Keratinocyte (primary cell): ENCODE results near the gene CRYGC. TPM values are rescaled to one million over a fixed set of nuclear protein-coding genes. Genes with fewer than 3 reads are reported as not detected.

Source experiments
- DNase-seq: peaks from one replicate; pipeline ENCODE4 v3.0.0-alpha.2; 2011; ENCODE audit warnings: low read depth, missing footprints, low spot score
- FAIRE-seq: peaks from 2 replicates; lab custom pipeline; 2011; peaks lifted over from hg19 to GRCh38; lab: Jason Lieb, UNC
- H2AFZ ChIP-seq: 2 replicates; pipeline ENCODE4 v1.6.0; 2012; ENCODE audit warnings: low read length, control low read depth, inconsistent platforms; ENCODE audit not compliant: control insufficient read depth
- H3K27ac ChIP-seq: 2 replicates; pipeline ENCODE4 v1.5.1; 2011; ENCODE audit warnings: low read length; ENCODE audit not compliant: control insufficient read depth, insufficient read depth
- H3K27me3 ChIP-seq: 3 replicates; pipeline ENCODE4 v1.6.0; 2011; ENCODE audit warnings: low read length; ENCODE audit not compliant: control insufficient read depth, insufficient read depth; ENCODE audit errors: extremely low read depth
- H3K36me3 ChIP-seq, 2 experiments: 2 replicates in 1 of 2; 3 replicates in 1 of 2; pipeline ENCODE4 v1.5.1; 2011; ENCODE audit warnings: low read length in 2 of 2, mild to moderate bottlenecking in 1 of 2; ENCODE audit not compliant: control insufficient read depth in 2 of 2, insufficient read depth in 2 of 2; ENCODE audit errors: extremely low read depth in 1 of 2
- H3K4me1 ChIP-seq: 3 replicates; pipeline ENCODE4 v1.5.1; 2011; ENCODE audit warnings: low read length; ENCODE audit not compliant: control insufficient read depth, insufficient read depth; ENCODE audit errors: extremely low read depth
- H3K4me2 ChIP-seq: 3 replicates; pipeline ENCODE4 v1.6.0; 2011; ENCODE audit warnings: low read depth, low read length; ENCODE audit not compliant: control insufficient read depth, insufficient read depth; ENCODE audit errors: extremely low read depth
- H3K4me3 ChIP-seq, 3 experiments: fragments of 200-600 bp in 1 of 3; sonication (generic) in 1 of 3; 2 replicates in 2 of 3; 3 replicates in 1 of 3; pipeline ENCODE4 v1.5.1; 2011 to 2016; ENCODE audit warnings: low read length in 3 of 3, mild to moderate bottlenecking in 3 of 3, control low read depth in 2 of 3, inconsistent platforms in 1 of 3, low read depth in 1 of 3, mixed read lengths in 1 of 3, mixed run types in 1 of 3, moderate library complexity in 1 of 3; ENCODE audit not compliant: control insufficient read depth in 2 of 3, insufficient read depth in 2 of 3; ENCODE audit errors: extremely low read depth in 1 of 3
- H3K79me2 ChIP-seq: 2 replicates; pipeline ENCODE4 v1.6.0; 2012; ENCODE audit warnings: low read length; ENCODE audit not compliant: control insufficient read depth, insufficient read depth
- H3K9ac ChIP-seq: 3 replicates; pipeline ENCODE4 v1.6.0; 2011; ENCODE audit warnings: low read length; ENCODE audit not compliant: control insufficient read depth, insufficient read depth; ENCODE audit errors: extremely low read depth
- H3K9me1 ChIP-seq: 3 replicates; pipeline ENCODE4 v1.6.0; 2011; ENCODE audit warnings: low read length; ENCODE audit not compliant: control insufficient read depth, insufficient read depth; ENCODE audit errors: extremely low read depth
- H3K9me3 ChIP-seq: 2 replicates; pipeline ENCODE4 v1.5.1; 2012; ENCODE audit warnings: low read depth, low read length; ENCODE audit not compliant: control insufficient read depth
- H4K20me1 ChIP-seq: 3 replicates; pipeline ENCODE4 v1.6.0; 2011; ENCODE audit warnings: low read length; ENCODE audit not compliant: control insufficient read depth, insufficient read depth; ENCODE audit errors: extremely low read depth
- CTCF ChIP-seq, 3 experiments: IDR thresholded peaks in 1 of 3; conservative IDR thresholded peaks in 1 of 3; optimal IDR thresholded peaks in 1 of 3; 2 replicates in 2 of 3; 3 replicates in 1 of 3; pipeline versions ENCODE3 to v1.5.1; 2011; ENCODE audit warnings: low read length in 3 of 3, mild to moderate bottlenecking in 3 of 3, moderate library complexity in 2 of 3, control low read depth in 1 of 3, inconsistent platforms in 1 of 3; ENCODE audit not compliant: insufficient read depth in 2 of 3; ENCODE audit errors: extremely low read depth in 1 of 3
- EZH2 ChIP-seq: IDR thresholded peaks from one replicate; pipeline ENCODE4 v1.6.1; 2012; ENCODE audit warnings: inconsistent platforms, mild to moderate bottlenecking, low read length, moderate library complexity
- dilution Hi-C: fragments of 300-500 bp; cut with MboI; formaldehyde crosslinking; loops from one replicate; pipeline ENCODE4 v1.7.0; 2020; ENCODE audit warnings: low sequenced_read_pairs; ENCODE audit not compliant: extremely low pct_ligation_motif_present
- polyA plus RNA-seq, 5 experiments: library from polyadenylated mRNA; depleted of rRNA in 3 of 5; stranded (reverse) in 3 of 5; stranded (forward) in 1 of 5; unstranded in 1 of 5; fragments of >200 nt; gene quantifications; 1 replicate in 1 of 5; 2 replicates in 3 of 5; 3 replicates in 1 of 5; pipeline versions ENCODE4 v1.2.1 to v1.2.3, GENCODE V29; 2011 to 2012; ENCODE audit warnings: missing spikeins in 2 of 5, low read depth in 1 of 5, low replicate concordance in 1 of 5

Gene CRYGC
- polyA plus RNA-seq, 1 donor (not counting 4 experiments of a cell fraction or from before 2014, with no cell fraction given), result not detected

DNA sequence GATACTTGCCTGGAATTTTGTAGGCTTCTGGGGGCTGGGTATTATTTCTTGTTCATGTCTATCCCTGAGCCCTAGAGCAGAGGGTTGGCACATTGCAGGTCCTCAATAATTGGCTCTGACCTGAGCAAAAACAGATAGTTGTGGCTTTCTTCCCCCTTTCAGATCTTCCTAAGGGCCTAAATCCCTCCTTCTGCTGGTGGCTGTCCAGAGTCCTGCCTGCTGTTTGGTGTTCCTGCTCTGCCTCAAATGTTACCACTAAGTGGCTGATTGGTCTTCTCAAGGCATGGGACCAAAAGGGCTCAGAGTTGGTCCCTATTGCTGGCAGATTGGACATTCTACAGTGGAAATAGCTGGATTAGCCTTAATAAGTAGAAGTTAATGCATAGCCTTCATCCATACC, 17.4 kb upstream of the CRYGC start:
- H3K4me2 ChIP-seq, result no peak overlapping the region
- TF ChIP-seq CTCF (optimal IDR thresholded peaks at IDR 0.05 in 1 of 3, IDR thresholded peaks at IDR 0.05 in 1 of 3, conservative IDR thresholded peaks at IDR 0.05 in 1 of 3; ENCODE audit: extremely low read depth in 1 of 3, insufficient read depth in 2 of 3, low read length in 3 of 3) (no peak), EZH2 (no peak)
- dilution Hi-C loops, result no loop called here
- H3K79me2 ChIP-seq, result no peaks in the 10 kb centered on the region
- no peak overlapping the region for H3K4me3 ChIP-seq
- H3K36me3 ChIP-seq, result no peaks in the 10 kb centered on the region
- H3K27me3 ChIP-seq, result no peaks in the 10 kb centered on the region
- H2AFZ ChIP-seq, result no peak overlapping the region
- no peak overlapping the region for H3K9ac ChIP-seq
- no peaks in the 10 kb centered on the region for H3K4me1 ChIP-seq
- H4K20me1 ChIP-seq, result no peaks in the 10 kb centered on the region
- no peak for FAIRE-seq
- no peak overlapping the region for H3K27ac ChIP-seq
- no peak for DNase-seq
- H3K9me3 ChIP-seq, result no peaks in the 10 kb centered on the region
- H3K9me1 ChIP-seq, result no peaks in the 10 kb centered on the region

- H3K9me3 ChIP-seq, result no peaks in the 10 kb centered on the region
- no peak within 1 kb of the TSS for H3K9ac ChIP-seq
- H3K4me1 ChIP-seq, result no peaks in the 10 kb centered on the region
- H3K4me3 ChIP-seq, result no peak within 1 kb of the TSS
- no peaks in the 10 kb centered on the region for H3K9me1 ChIP-seq
- dilution Hi-C loops, result no loop called here
- H3K36me3 ChIP-seq, result no peaks in the 10 kb centered on the region
- no peak within 1 kb of the TSS for H3K27ac ChIP-seq
- no peaks in the 10 kb centered on the region for H4K20me1 ChIP-seq
- H3K79me2 ChIP-seq, result no peaks in the 10 kb centered on the region
- no peaks in the 10 kb centered on the region for H3K27me3 ChIP-seq
- no peak for TF ChIP-seq CTCF (optimal IDR thresholded peaks at IDR 0.05 in 1 of 3, IDR thresholded peaks at IDR 0.05 in 1 of 3, conservative IDR thresholded peaks at IDR 0.05 in 1 of 3; ENCODE audit: extremely low read depth in 1 of 3, insufficient read depth in 2 of 3, low read length in 3 of 3)
- TF ChIP-seq EZH2, result no peak
- FAIRE-seq (no peak), DNase-seq (no peak)
- no peak within 1 kb of the TSS for H2AFZ ChIP-seq
- no peak within 1 kb of the TSS for H3K4me2 ChIP-seq
These were observed 16.4 kb upstream of the CRYGC start, which contains the start of gene CRYGB for GRCh38 chr2:208146006-208146405. Gene CRYGB (minus strand): TSS chr2:208146158. CDS start chr2:208146120, 38 bp downstream.
